Fibroblast of lung (primary cell): ENCODE data around the gene LGR4. TPM values are rescaled to one million over a fixed set of nuclear protein-coding genes. Genes with fewer than 3 reads are reported as not detected.
"Not testable (repeated sequence)": the region's sequence is repeated elsewhere in the genome, so short reads cannot be mapped to it uniquely, and the experiment has no call there.

Experiments used
- DNase-seq, 2 donors: peaks; one replicate each; pipeline versions ENCODE4 v3.0.0 to v3.0.0-alpha.2; 2010; ENCODE audit warnings: low read depth in 2 of 2
- H2AFZ ChIP-seq: 2 replicates; pipeline ENCODE4 v1.5.1; 2012; ENCODE audit warnings: low read length, control low read depth, inconsistent platforms
- H3K27ac ChIP-seq: 2 replicates; pipeline ENCODE4 v1.5.1; 2011; ENCODE audit warnings: low read length, control low read depth; ENCODE audit not compliant: insufficient read depth
- H3K27me3 ChIP-seq: 2 replicates; pipeline ENCODE4 v1.5.1; 2011; ENCODE audit warnings: mild to moderate bottlenecking, low read length; ENCODE audit not compliant: control insufficient read depth, insufficient read depth
- H3K36me3 ChIP-seq: 2 replicates; pipeline ENCODE4 v1.5.1; 2011; ENCODE audit warnings: low read length; ENCODE audit not compliant: control insufficient read depth, insufficient read depth
- H3K4me1 ChIP-seq: 2 replicates; pipeline ENCODE4 v1.5.1; 2011; ENCODE audit warnings: low read length; ENCODE audit not compliant: control insufficient read depth, insufficient read depth; ENCODE audit errors: extremely low read depth
- H3K4me2 ChIP-seq: 2 replicates; pipeline ENCODE4 v1.5.1; 2011; ENCODE audit warnings: low read length, control low read depth; ENCODE audit not compliant: insufficient read depth; ENCODE audit errors: extremely low read depth
- H3K4me3 ChIP-seq, 4 experiments: fragments of 200-600 bp in 1 of 4; sonication (generic) in 1 of 4; replicated peaks in 1 of 4; 2 replicates each; pipeline ENCODE4 v1.5.1; 2011 to 2016; ENCODE audit warnings: low read length in 4 of 4, low read depth in 3 of 4, mild to moderate bottlenecking in 3 of 4, control low read depth in 2 of 4, inconsistent platforms in 1 of 4, mixed read lengths in 1 of 4; ENCODE audit not compliant: insufficient read depth in 1 of 4; ENCODE audit errors: control extremely low read depth in 1 of 4
- H3K79me2 ChIP-seq: 2 replicates; pipeline ENCODE4 v1.5.1; 2012; ENCODE audit warnings: mild to moderate bottlenecking, low read length, inconsistent platforms; ENCODE audit not compliant: control insufficient read depth, insufficient read depth
- H3K9ac ChIP-seq: 2 replicates; pipeline ENCODE4 v1.5.1; 2011; ENCODE audit warnings: mild to moderate bottlenecking, low read length, control low read depth; ENCODE audit not compliant: insufficient read depth
- H3K9me3 ChIP-seq: 2 replicates; pipeline ENCODE4 v1.5.1; 2012; ENCODE audit warnings: low read depth, low read length; ENCODE audit not compliant: control insufficient read depth, insufficient read depth
- H4K20me1 ChIP-seq: 2 replicates; pipeline ENCODE4 v1.5.1; 2011; ENCODE audit warnings: low read length; ENCODE audit not compliant: control insufficient read depth, insufficient read depth; ENCODE audit errors: extremely low read depth
- CTCF ChIP-seq, 2 donors: IDR thresholded peaks in 1 of 2; conservative IDR thresholded peaks in 1 of 2; 1 replicate in 1 of 2; 2 replicates in 1 of 2; pipeline ENCODE4 v1.5.1; 2011 to 2012; ENCODE audit warnings: low read length in 2 of 2, control low read depth in 1 of 2, inconsistent platforms in 1 of 2, low read depth in 1 of 2, mild to moderate bottlenecking in 1 of 2
- EZH2 ChIP-seq: IDR thresholded peaks from 2 replicates; pipeline ENCODE4 v1.5.1; 2012; ENCODE audit warnings: low read length, control low read depth, mild to moderate bottlenecking; ENCODE audit errors: missing control alignments
- polyA plus RNA-seq, 2 donors: library from polyadenylated mRNA; depleted of rRNA in 1 of 2; stranded (reverse) in 1 of 2; unstranded in 1 of 2; fragments of >200 nt; gene quantifications; 2 replicates each; pipeline ENCODE4 v1.2.1, GENCODE V29; 2011 to 2012; ENCODE audit warnings: missing spikeins in 1 of 2
- total RNA-seq: library from RNA; depleted of rRNA; stranded (reverse); fragments of >200 nt; gene quantifications from 2 replicates; pipeline ENCODE4 v1.2.1, GENCODE V29; 2014

The LGR4 gene
- total and polyA plus RNA-seq, 2 donors (not counting 1 experiment from before 2014, with no cell fraction given) = 6.4 to 8.8 TPM

- no peak overlapping the region for H3K4me2 ChIP-seq
These were observed 45.9 kb upstream of the LGR4 start for GRCh38 chr11:27518518-27518917.

GRCh38 chr11:27517490-27517889, 44.9 kb upstream of the LGR4 start:
- H3K36me3 ChIP-seq, H3K79me2 ChIP-seq, DNase-seq, H3K27ac ChIP-seq, H3K27me3 ChIP-seq, H3K9me3 ChIP-seq, H3K4me2 ChIP-seq, H2AFZ ChIP-seq, H4K20me1 ChIP-seq, H3K4me1 ChIP-seq, H3K4me3 ChIP-seq, H3K9ac ChIP-seq: not testable (repeated sequence)

More at GRCh38 chr11:27518518-27518917, 45.9 kb upstream of the LGR4 start:
- H3K9me3 ChIP-seq = no peaks in the 10 kb centered on the region
- no peak for DNase-seq
- no peak overlapping the region for H3K9ac ChIP-seq
- H4K20me1 ChIP-seq = no peaks in the 10 kb centered on the region
- H3K79me2 ChIP-seq = no peaks in the 10 kb centered on the region
- no peak overlapping the region for H2AFZ ChIP-seq
- no peaks in the 10 kb centered on the region for H3K4me1 ChIP-seq
- H3K4me3 ChIP-seq = no peak overlapping the region
- no peaks in the 10 kb centered on the region for H3K27me3 ChIP-seq
- no peak overlapping the region for H3K27ac ChIP-seq
- TF ChIP-seq EZH2 (no peak), CTCF (conservative IDR thresholded peaks at IDR 0.05 in 1 of 2, IDR thresholded peaks at IDR 0.05 in 1 of 2; ENCODE audit: low read depth in 1 of 2, low read length in 2 of 2) (no peak)
- H3K36me3 ChIP-seq = no peaks in the 10 kb centered on the region

GRCh38 chr11:27514558-27514957, 42.0 kb upstream of the LGR4 start:
- H3K9me3 ChIP-seq = no peaks in the 10 kb centered on the region
- H3K4me3 ChIP-seq = no peak overlapping the region
- TF ChIP-seq EZH2 (no peak), CTCF (conservative IDR thresholded peaks at IDR 0.05 in 1 of 2, IDR thresholded peaks at IDR 0.05 in 1 of 2; ENCODE audit: low read depth in 1 of 2, low read length in 2 of 2) (no peak)
- H3K4me2 ChIP-seq = no peak overlapping the region
- DNase-seq = peak; percentile 34 to 94
- H2AFZ ChIP-seq = no peak overlapping the region
- no peaks in the 10 kb centered on the region for H3K36me3 ChIP-seq
- no peaks in the 10 kb centered on the region for H3K4me1 ChIP-seq
- H3K9ac ChIP-seq = no peak overlapping the region
- no peak overlapping the region for H3K27ac ChIP-seq
- no peaks in the 10 kb centered on the region for H4K20me1 ChIP-seq
- H3K27me3 ChIP-seq = no peaks in the 10 kb centered on the region
- H3K79me2 ChIP-seq = no peaks in the 10 kb centered on the region
